IMR-90 (cell line): ENCODE measurements around the gene MFAP2. TPM values are rescaled to one million over a fixed set of nuclear protein-coding genes. Genes with fewer than 3 reads are reported as not detected.
A peak's percentile ranks its signal among the peaks of the same experiment; 100 is the strongest.

Experiments
- ATAC-seq: fragments of 200-7000 bp; cut with Tn5 transposase; 2 replicates; pipeline ENCODE4 v1.9.1; 2020; ENCODE audit warnings: low read depth, mild to moderate bottlenecking, moderate library complexity
- BruUV-seq: library from RNA; stranded (reverse); fragments of 400-500 nt; replicated peaks from 2 replicates; lab custom pipeline; 2021; lab: Mats Ljungman, UMichigan
- CTCF ChIA-PET: fragments of 300-600 bp; formaldehyde crosslinking; extraction: SDS; loops from one replicate; lab custom pipeline; 2021; ENCODE audit warnings: antibody characterized with exemption; lab: Yijun Ruan, JAX
- POLR2A ChIA-PET: fragments of 300-600 bp; sonication (Branson Sonifier 250); formaldehyde crosslinking; loops from one replicate; lab custom pipeline; 2022; ENCODE audit warnings: antibody characterized with exemption; ENCODE audit not compliant: unreplicated experiment; lab: Charles Lee
- DNase-seq: peaks from one replicate; pipeline ENCODE4 v3.0.0; 2013
- H2AFZ ChIP-seq: replicated peaks from 2 replicates; pipeline ENCODE3; 2013; ENCODE audit warnings: low read length, mild to moderate bottlenecking; ENCODE audit not compliant: poor library complexity
- H2AK5ac ChIP-seq: 2 replicates; pipeline ENCODE4 v1.6.1; 2013; ENCODE audit warnings: low read depth, low read length, inconsistent platforms
- H2AK9ac ChIP-seq: replicated peaks from 2 replicates; pipeline ENCODE3; 2013; ENCODE audit warnings: mild to moderate bottlenecking, low read depth, low read length, moderate library complexity; ENCODE audit not compliant: poor library complexity
- H2BK120ac ChIP-seq: 2 replicates; pipeline ENCODE4 v1.6.1; 2013; ENCODE audit warnings: low read depth, low read length, inconsistent platforms
- H2BK15ac ChIP-seq: 3 replicates; pipeline ENCODE4 v1.6.1; 2013; ENCODE audit warnings: low read depth, low read length, inconsistent platforms
- H2BK20ac ChIP-seq: 2 replicates; pipeline ENCODE4 v1.6.1; 2013; ENCODE audit warnings: low read depth, mild to moderate bottlenecking, inconsistent platforms, low read length, moderate library complexity
- H2BK5ac ChIP-seq: 2 replicates; pipeline ENCODE4 v1.6.1; 2013; ENCODE audit warnings: mild to moderate bottlenecking, low read depth, low read length, inconsistent platforms; ENCODE audit not compliant: poor library complexity, severe bottlenecking
- H3K14ac ChIP-seq: replicated peaks from 2 replicates; pipeline ENCODE4 v1.6.1; 2013; ENCODE audit warnings: low read depth, low read length, inconsistent platforms
- H3K18ac ChIP-seq: 2 replicates; pipeline ENCODE4 v1.6.1; 2013; ENCODE audit warnings: low read depth, low read length, control low read depth
- H3K23ac ChIP-seq: 2 replicates; pipeline ENCODE4 v1.6.1; 2013; ENCODE audit warnings: low read depth, low read length, inconsistent platforms
- H3K27ac ChIP-seq: 2 replicates; pipeline ENCODE4 v1.5.1; 2013; ENCODE audit warnings: mild to moderate bottlenecking, control low read depth, low read length; ENCODE audit not compliant: insufficient read depth
- H3K27me3 ChIP-seq: 2 replicates; pipeline ENCODE4 v1.6.1; 2013; ENCODE audit warnings: low read length; ENCODE audit not compliant: control insufficient read depth, insufficient read depth
- H3K36me3 ChIP-seq: 2 replicates; pipeline ENCODE4 v1.6.1; 2013; ENCODE audit warnings: low read length, mixed read lengths; ENCODE audit not compliant: control insufficient read depth, insufficient read depth
- H3K4ac ChIP-seq: 2 replicates; pipeline ENCODE4 v1.6.1; 2013; ENCODE audit warnings: low read depth, low read length, inconsistent platforms
- H3K4me1 ChIP-seq: 2 replicates; pipeline ENCODE4 v1.6.1; 2013; ENCODE audit warnings: low read length, mixed read lengths; ENCODE audit not compliant: control insufficient read depth, insufficient read depth
- H3K4me2 ChIP-seq: 2 replicates; pipeline ENCODE4 v1.6.1; 2013; ENCODE audit warnings: low read depth, mild to moderate bottlenecking, control low read depth, low read length, moderate library complexity
- H3K4me3 ChIP-seq: 2 replicates; pipeline ENCODE4 v1.5.1; 2013; ENCODE audit warnings: low read depth, mild to moderate bottlenecking, control low read depth, low read length, moderate library complexity; ENCODE audit not compliant: insufficient read depth
- H3K56ac ChIP-seq: 2 replicates; pipeline ENCODE4 v1.6.1; 2013; ENCODE audit warnings: low read length, inconsistent platforms; ENCODE audit not compliant: insufficient read depth; ENCODE audit errors: extremely low read depth
- H3K79me1 ChIP-seq, 2 experiments: 2 replicates each; pipeline ENCODE4 v1.6.1; 2013; ENCODE audit warnings: low read length in 2 of 2, inconsistent platforms in 1 of 2, low read depth in 1 of 2
- H3K9ac ChIP-seq: 2 replicates; pipeline ENCODE4 v1.6.1; 2013; ENCODE audit warnings: low read depth, low read length, control low read depth
- H3K9me1 ChIP-seq: 2 replicates; pipeline ENCODE4 v1.6.1; 2013; ENCODE audit warnings: low read length, inconsistent platforms; ENCODE audit not compliant: insufficient read depth
- H3K9me3 ChIP-seq: 2 replicates; pipeline ENCODE4 v1.6.1; 2013; ENCODE audit warnings: low read length; ENCODE audit not compliant: control insufficient read depth, insufficient read depth
- H4K20me1 ChIP-seq: 2 replicates; pipeline ENCODE4 v1.6.1; 2013; ENCODE audit warnings: low read length, inconsistent platforms; ENCODE audit not compliant: insufficient read depth
- H4K5ac ChIP-seq: 2 replicates; pipeline ENCODE4 v1.6.1; 2013; ENCODE audit warnings: mild to moderate bottlenecking, low read depth, low read length, control low read depth
- H4K8ac ChIP-seq, 2 experiments: 2 replicates each; pipeline ENCODE4 v1.6.1; 2013; ENCODE audit warnings: low read depth in 2 of 2, low read length in 2 of 2, control low read depth in 1 of 2, inconsistent platforms in 1 of 2
- H4K91ac ChIP-seq: 2 replicates; pipeline ENCODE4 v1.6.1; 2013; ENCODE audit warnings: low read depth, low read length, inconsistent platforms; ENCODE audit not compliant: insufficient read depth
- BHLHE40 ChIP-seq: fragments of 150-350 bp; IDR thresholded peaks from 2 replicates; pipeline ENCODE4 v1.6.1; 2016; ENCODE audit warnings: mild to moderate bottlenecking, low read depth, low read length
- CTCF ChIP-seq: conservative IDR thresholded peaks from 2 replicates; pipeline ENCODE4 v1.5.1; 2012; ENCODE audit warnings: mild to moderate bottlenecking, low read depth, low read length, improper control_type of control experiment
- WGBS, 2 experiments: methylation state at CpG; one replicate each; pipeline versions ENCODE4 v1.1.5 to v1.1.7; 2013; ENCODE audit warnings: missing lambda C conversion rate in 2 of 2; ENCODE audit not compliant: insufficient read length in 1 of 2; ENCODE audit errors: extremely low coverage in 2 of 2; 5-methylcytosine and 5-hydroxymethylcytosine counted together
- dilution Hi-C: fragments of 300-500 bp; cut with HindIII; formaldehyde crosslinking; loops from one replicate; pipeline ENCODE4 v1.14.3; 2018; ENCODE audit warnings: low sequenced_read_pairs; ENCODE audit not compliant: unreplicated experiment
- in situ Hi-C: fragments of 300-500 bp; cut with MboI; formaldehyde crosslinking; loops from 3 replicates; pipeline ENCODE4 v1.14.3; 2019; ENCODE audit warnings: low sequenced_read_pairs, inconsistent platforms, mixed read lengths
- intact Hi-C: fragments of 100-400 bp; cut with micrococcal nuclease; formaldehyde crosslinking; loops from 2 replicates; pipeline ENCODE4 v1.10.0; 2022
- polyA plus RNA-seq, 3 experiments: library from polyadenylated mRNA; depleted of rRNA; stranded (reverse); fragments of >200 nt; gene quantifications; 2 replicates each; pipeline ENCODE4 v1.2.3, GENCODE V29; 2012; ENCODE audit warnings: low replicate concordance in 1 of 3
- total RNA-seq: library from RNA; depleted of rRNA; stranded (reverse); fragments of >200 nt; gene quantifications from 2 replicates; pipeline ENCODE4 v1.2.3, GENCODE V29; 2012

MFAP2 gene
- total and polyA plus RNA-seq, 2 of the 4 experiments (the other 2 are of a cell fraction) = 3.9 to 13.9 TPM

- no peak overlapping the region for H4K5ac ChIP-seq
- H2AFZ ChIP-seq = no peak overlapping the region
- peak overlapping the region; percentile 15 for H2AK9ac ChIP-seq
- H3K9me3 ChIP-seq = no peaks in the 10 kb centered on the region
- no peak overlapping the region for H3K9ac ChIP-seq
- no peaks in the 10 kb centered on the region for H3K79me1 ChIP-seq
- H2AK5ac ChIP-seq = no peak overlapping the region
- peaks cover 3% of the 10 kb centered on the region; the same call in 1 of the 2 replicates for H3K4me1 ChIP-seq
- H2BK120ac ChIP-seq = no peak overlapping the region
- no peak overlapping the region for H2BK15ac ChIP-seq
- H3K27me3 ChIP-seq = no peaks in the 10 kb centered on the region
- H3K18ac ChIP-seq = no peak overlapping the region
- H3K4me3 ChIP-seq = no peak overlapping the region
- TF ChIP-seq CTCF = no peak
- TF ChIP-seq BHLHE40 = no peak
- no peak for ATAC-seq
- H3K27ac ChIP-seq = no peak overlapping the region
- H2BK20ac ChIP-seq = no peak overlapping the region
- POLR2A ChIA-PET = no interaction called here
- H3K4ac ChIP-seq = no peak overlapping the region
- CTCF ChIA-PET = interaction anchor here (1.6 kb wide), 1 partner anchor 55 kb away, joined by 3 read pairs; no protein-coding TSS in a partner anchor
- H3K4me2 ChIP-seq = no peak overlapping the region
- no peak overlapping the region for H4K8ac ChIP-seq
- in situ Hi-C loops = no loop called here
- peaks cover 23% of the 10 kb centered on the region for H3K36me3 ChIP-seq
- H3K14ac ChIP-seq = 0 out of 2 replicates have a peak overlapping the region, but pooled peaks have one; percentile 16
- no TSS peak for BruUV-seq
- H4K91ac ChIP-seq = no peak overlapping the region
- no peak overlapping the region for H3K56ac ChIP-seq
- H3K23ac ChIP-seq = no peak overlapping the region
- no peak overlapping the region for H2BK5ac ChIP-seq
- dilution Hi-C loops = no loop called here
- peaks cover 3% of the 10 kb centered on the region; the same call in 1 of the 2 replicates for H3K9me1 ChIP-seq
- peak; percentile 76 for DNase-seq
- WGBS, 2 experiments = 55% methylated on average over 2 of the region's 5 CpGs; no CpG with 5 or more reads in 1 of the 2 experiments
- intact Hi-C loops = no loop called here
- no peaks in the 10 kb centered on the region for H4K20me1 ChIP-seq
Measured at GRCh38 chr1:17016317-17016661, 35.9 kb upstream of the MFAP2 start.
